Progenitor cell of endocrine pancreas (in vitro differentiated cells): Measurements from ENCODE around the gene HAL. TPM values are rescaled to one million over a fixed set of nuclear protein-coding genes. Genes with fewer than 3 reads are reported as not detected.
"Not testable (repeated sequence)": the region's sequence is repeated elsewhere in the genome, so short reads cannot be mapped to it uniquely, and the experiment has no call there.

Experiments
- DNase-seq: peaks from one replicate; pipeline ENCODE4 v3.0.0; 2021; ENCODE audit warnings: low spot score; ENCODE audit not compliant: unreplicated experiment
- H3K27ac Mint-ChIP-seq: 2 replicates; pipeline ENCODE4 v1.8.0; 2021; ENCODE audit warnings: mild to moderate bottlenecking, moderate library complexity, mixed read lengths
- H3K27me3 Mint-ChIP-seq: 2 replicates; pipeline ENCODE4 v1.8.0; 2021; ENCODE audit warnings: mixed read lengths
- H3K36me3 Mint-ChIP-seq: 2 replicates; pipeline ENCODE4 v1.8.0; 2022; ENCODE audit warnings: mixed read lengths; ENCODE audit not compliant: insufficient read depth
- H3K4me1 Mint-ChIP-seq: 2 replicates; pipeline ENCODE4 v1.8.0; 2021; ENCODE audit warnings: low read depth, mixed read lengths
- H3K4me3 Mint-ChIP-seq: 2 replicates; pipeline ENCODE4 v1.8.0; 2021; ENCODE audit warnings: low read depth, mild to moderate bottlenecking, moderate library complexity, mixed read lengths
- H3K9me3 Mint-ChIP-seq: 2 replicates; pipeline ENCODE4 v1.8.0; 2021; ENCODE audit warnings: low read depth, mixed read lengths
- total RNA-seq: library from RNA; stranded (reverse); gene quantifications from 2 replicates; pipeline ENCODE4 v1.2.1, GENCODE V29; 2021
- TF ChIP-seq, protein P1 (sequence below): fragments of 200-600 bp; sonication (generic); IDR thresholded peaks from one replicate; pipeline ENCODE4 v1.5.0; 2021; ENCODE audit warnings: antibody characterized with exemption, mild to moderate bottlenecking; ENCODE audit not compliant: unreplicated experiment

Gene HAL
- total RNA-seq, 1 donor from 2014 or later = 0.46 TPM

DNA sequence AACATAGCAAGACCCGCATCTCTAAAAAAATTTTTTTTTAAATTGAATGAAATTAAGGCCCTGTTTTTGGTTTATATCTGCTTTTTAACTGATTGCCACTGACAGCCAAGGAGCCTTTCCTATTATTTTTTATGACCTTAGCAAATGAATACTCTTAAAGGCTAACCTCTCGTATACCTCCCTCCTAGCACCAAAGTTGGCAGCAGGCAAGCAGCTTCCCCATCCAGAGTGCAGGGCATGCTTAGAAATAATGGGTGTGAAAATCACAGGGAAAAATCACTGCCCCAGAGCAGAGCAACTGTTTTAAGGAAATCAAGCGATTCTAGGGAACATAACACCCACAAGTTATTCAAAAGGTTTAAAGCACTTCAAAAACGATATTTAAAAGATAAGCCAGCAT, 20.7 kb downstream of the HAL start:
- no peak for DNase-seq
- TF ChIP-seq, protein P1, sequence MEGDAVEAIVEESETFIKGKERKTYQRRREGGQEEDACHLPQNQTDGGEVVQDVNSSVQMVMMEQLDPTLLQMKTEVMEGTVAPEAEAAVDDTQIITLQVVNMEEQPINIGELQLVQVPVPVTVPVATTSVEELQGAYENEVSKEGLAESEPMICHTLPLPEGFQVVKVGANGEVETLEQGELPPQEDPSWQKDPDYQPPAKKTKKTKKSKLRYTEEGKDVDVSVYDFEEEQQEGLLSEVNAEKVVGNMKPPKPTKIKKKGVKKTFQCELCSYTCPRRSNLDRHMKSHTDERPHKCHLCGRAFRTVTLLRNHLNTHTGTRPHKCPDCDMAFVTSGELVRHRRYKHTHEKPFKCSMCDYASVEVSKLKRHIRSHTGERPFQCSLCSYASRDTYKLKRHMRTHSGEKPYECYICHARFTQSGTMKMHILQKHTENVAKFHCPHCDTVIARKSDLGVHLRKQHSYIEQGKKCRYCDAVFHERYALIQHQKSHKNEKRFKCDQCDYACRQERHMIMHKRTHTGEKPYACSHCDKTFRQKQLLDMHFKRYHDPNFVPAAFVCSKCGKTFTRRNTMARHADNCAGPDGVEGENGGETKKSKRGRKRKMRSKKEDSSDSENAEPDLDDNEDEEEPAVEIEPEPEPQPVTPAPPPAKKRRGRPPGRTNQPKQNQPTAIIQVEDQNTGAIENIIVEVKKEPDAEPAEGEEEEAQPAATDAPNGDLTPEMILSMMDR = no peak
- Mint-ChIP-seq H3K9me3 (no peaks in the 10 kb centered on the region), H3K4me1 (peaks cover 15% of the 10 kb centered on the region), H3K4me3 (no peak overlapping the region), H3K27me3 (peaks cover 4% of the 10 kb centered on the region), H3K36me3 (no peaks in the 10 kb centered on the region), H3K27ac (no peak overlapping the region)

DNA sequence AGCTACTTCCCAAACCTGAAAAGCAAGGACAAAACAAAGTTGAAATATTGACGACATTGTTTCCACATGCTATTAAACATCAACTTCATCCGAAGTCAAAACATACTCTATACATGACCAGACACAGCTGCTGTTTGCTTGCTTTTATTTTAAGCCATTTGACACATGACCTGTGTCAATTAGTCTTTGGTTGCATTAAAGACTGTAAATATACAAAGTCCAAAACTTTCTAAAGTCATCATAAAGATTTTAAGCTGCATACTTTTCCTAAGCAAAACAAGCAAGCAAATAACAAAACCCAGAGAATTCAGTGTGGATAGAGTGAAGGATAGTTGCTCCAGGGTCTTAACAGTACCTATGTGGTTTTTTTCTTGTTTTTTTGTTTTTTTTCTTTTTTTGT, 21.8 kb downstream of the HAL start:
- DNase-seq = no peak
- TF ChIP-seq, protein P1 = no peak
- Mint-ChIP-seq H3K36me3 (no peaks in the 10 kb centered on the region), H3K9me3 (no peaks in the 10 kb centered on the region), H3K27me3 (peaks cover 4% of the 10 kb centered on the region), H3K4me3 (no peak overlapping the region), H3K4me1 (peaks cover 15% of the 10 kb centered on the region), H3K27ac (peak overlapping the region; percentile 76)

DNA sequence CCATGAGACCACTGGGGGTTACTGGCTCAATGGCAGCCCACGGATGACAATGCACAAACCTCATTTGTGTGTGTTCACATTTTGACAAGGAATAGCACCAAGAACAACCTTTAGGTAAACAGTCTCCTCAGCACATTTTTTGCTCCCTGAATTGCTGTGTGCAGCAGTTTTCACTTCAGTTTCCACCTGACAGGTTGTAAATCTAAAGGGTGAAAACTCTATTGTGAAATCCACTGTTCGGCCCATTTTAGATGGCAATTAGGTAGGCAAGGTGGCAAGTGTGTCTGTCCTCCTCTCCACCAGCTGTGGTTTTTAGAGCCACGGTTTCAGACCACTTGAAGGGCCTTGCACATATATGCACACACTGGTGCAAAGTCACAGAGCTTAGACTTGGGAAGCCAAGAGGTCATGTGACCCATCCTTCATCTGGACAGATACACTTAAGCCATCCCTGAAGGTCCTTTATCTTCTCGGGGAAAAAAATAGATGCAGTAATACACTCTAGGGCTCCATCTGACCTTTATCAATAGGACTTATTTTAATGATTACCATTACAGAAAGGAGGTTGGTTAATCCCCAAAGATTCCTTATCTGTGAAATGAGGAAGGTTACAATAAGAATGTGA, 23.2 kb downstream of the HAL start:
- TF ChIP-seq, protein P1 = no peak
- no peak overlapping the region for H3K27ac Mint-ChIP-seq
- peaks cover 15% of the 10 kb centered on the region for H3K4me1 Mint-ChIP-seq
- H3K36me3 Mint-ChIP-seq = no peaks in the 10 kb centered on the region
- no peak overlapping the region for H3K4me3 Mint-ChIP-seq
- peaks cover under 1% of the 10 kb centered on the region for H3K27me3 Mint-ChIP-seq
- no peak for DNase-seq
- H3K9me3 Mint-ChIP-seq = no peaks in the 10 kb centered on the region

DNA sequence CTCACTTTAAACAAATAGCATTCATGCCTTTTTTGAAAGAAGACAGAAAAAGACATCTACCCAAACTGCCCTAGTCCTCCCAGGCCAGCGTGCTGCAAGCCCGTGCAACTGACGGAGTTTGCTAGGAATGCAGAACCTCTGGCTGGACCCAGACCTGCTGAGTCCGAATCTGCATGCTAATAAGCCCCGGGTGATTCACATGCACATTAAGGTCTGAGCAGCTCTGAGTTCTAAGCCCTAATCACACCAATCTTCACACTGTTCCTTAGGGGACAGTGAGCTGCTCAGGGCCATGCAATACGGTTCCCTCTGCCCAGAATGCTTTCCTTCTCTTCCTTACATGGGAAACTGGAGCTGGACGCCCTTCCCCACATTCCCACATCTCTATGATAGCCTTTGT, 25.2 kb downstream of the HAL start:
- TF ChIP-seq, protein P1 = no peak
- Mint-ChIP-seq H3K27ac (no peak overlapping the region), H3K4me1 (peaks cover 24% of the 10 kb centered on the region), H3K4me3 (no peak overlapping the region), H3K9me3 (no peaks in the 10 kb centered on the region), H3K27me3 (no peaks in the 10 kb centered on the region), H3K36me3 (no peaks in the 10 kb centered on the region)
- no peak for DNase-seq

GRCh38 chr12:95969116-95969515, 27.0 kb downstream of the HAL start:
- H3K4me3 Mint-ChIP-seq, H3K27me3 Mint-ChIP-seq, H3K27ac Mint-ChIP-seq, DNase-seq, H3K36me3 Mint-ChIP-seq, H3K9me3 Mint-ChIP-seq: not testable (repeated sequence)
- peaks cover 21% of the 10 kb centered on the region for H3K4me1 Mint-ChIP-seq

DNA sequence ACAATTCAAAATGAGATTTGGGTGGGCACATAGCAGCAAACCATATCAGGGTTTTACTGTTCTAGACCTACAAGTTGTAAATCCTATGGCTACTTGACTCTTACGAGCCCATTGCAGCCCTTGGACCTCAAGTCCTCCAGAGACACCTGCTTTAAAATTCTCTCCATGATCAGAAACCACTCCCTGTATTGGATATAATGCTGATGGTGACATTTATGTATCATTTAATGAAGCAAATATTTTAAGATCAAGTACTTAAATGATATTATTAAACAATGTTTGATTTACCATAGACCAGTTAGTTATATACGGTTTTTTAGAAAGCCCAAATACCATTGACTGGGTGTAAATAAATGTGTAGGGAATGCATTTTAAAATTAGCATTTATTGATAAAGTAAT, 28.8 kb downstream of the HAL start:
- Mint-ChIP-seq H3K27me3 (no peaks in the 10 kb centered on the region), H3K4me3 (no peak overlapping the region), H3K9me3 (no peaks in the 10 kb centered on the region), H3K4me1 (peaks cover 9% of the 10 kb centered on the region), H3K36me3 (no peaks in the 10 kb centered on the region), H3K27ac (no peak overlapping the region)
- TF ChIP-seq, protein P1 = no peak
- no peak for DNase-seq
